Uterus (tissue), 4 donors: ENCODE results near the gene JAZF1. TPM values are rescaled to one million over a fixed set of nuclear protein-coding genes. Genes with fewer than 3 reads are reported as not detected.

Source experiments
- DNase-seq, 2 donors: peaks; one replicate each; pipeline ENCODE4 v3.0.0-alpha.2; 2019 to 2020
- H3K27ac ChIP-seq, 2 donors: fragments of 200-600 bp; sonication (generic); 1 replicate in 1 of 2; 2 replicates in 1 of 2; pipeline ENCODE4 v1.5.1; 2016 to 2018
- H3K27me3 ChIP-seq, 2 donors: fragments of 200-600 bp; sonication (generic); one replicate each; pipeline ENCODE4 v1.5.1; 2018 to 2019; ENCODE audit warnings: control low read depth in 1 of 2
- H3K36me3 ChIP-seq, 2 donors: fragments of 200-600 bp; sonication (generic); one replicate each; pipeline ENCODE4 v1.5.1; 2019; ENCODE audit warnings: control low read depth in 1 of 2
- H3K4me1 ChIP-seq, 2 donors: fragments of 200-600 bp; sonication (generic); one replicate each; pipeline ENCODE4 v1.5.1; 2018 to 2019; ENCODE audit warnings: control low read depth in 1 of 2
- H3K4me3 ChIP-seq, 2 donors: fragments of 200-600 bp; sonication (generic); 1 replicate in 1 of 2; 2 replicates in 1 of 2; pipeline ENCODE4 v1.5.1; 2018 to 2019; ENCODE audit warnings: mild to moderate bottlenecking in 1 of 2
- H3K9me3 ChIP-seq, 2 donors: fragments of 200-600 bp; sonication (generic); one replicate each; pipeline ENCODE4 v1.5.1; 2019; ENCODE audit warnings: control low read depth in 1 of 2
- POLR2A ChIP-seq, 2 donors: fragments of 450-650 bp; IDR thresholded peaks; one replicate each; pipeline ENCODE4 v1.6.1; 2016; ENCODE audit warnings: antibody characterized with exemption in 2 of 2, mild to moderate bottlenecking in 1 of 2, moderate library complexity in 1 of 2
- intact Hi-C: fragments of 100-400 bp; cut with DNase I; formaldehyde crosslinking; loops from one replicate; pipeline ENCODE4 v1.15.1; 2023; ENCODE audit warnings: low total_unique reads
- total RNA-seq, 4 donors: library from RNA; depleted of rRNA in 3 of 4; stranded (reverse); fragments of >200 nt in 3 of 4; gene quantifications; one replicate each; pipeline versions ENCODE4 v1.1.0 to v1.2.4, GENCODE V29; 2014 to 2023
- TF ChIP-seq, protein P1 (sequence below), 4 experiments: fragments of 200-600 bp in 2 of 4; fragments of 450-650 bp in 2 of 4; sonication (generic) in 2 of 4; IDR thresholded peaks; one replicate each; pipeline ENCODE4 v1.5.1; 2016 to 2019; ENCODE audit warnings: antibody characterized with exemption in 4 of 4, mild to moderate bottlenecking in 2 of 4, moderate library complexity in 1 of 4
- donor health status: DM: yes; HTN: yes; CAD: no.

The JAZF1 gene
- total RNA-seq, 4 donors from 2014 or later, result 27.6 to 58.5 (median 34.4) TPM

DNA sequence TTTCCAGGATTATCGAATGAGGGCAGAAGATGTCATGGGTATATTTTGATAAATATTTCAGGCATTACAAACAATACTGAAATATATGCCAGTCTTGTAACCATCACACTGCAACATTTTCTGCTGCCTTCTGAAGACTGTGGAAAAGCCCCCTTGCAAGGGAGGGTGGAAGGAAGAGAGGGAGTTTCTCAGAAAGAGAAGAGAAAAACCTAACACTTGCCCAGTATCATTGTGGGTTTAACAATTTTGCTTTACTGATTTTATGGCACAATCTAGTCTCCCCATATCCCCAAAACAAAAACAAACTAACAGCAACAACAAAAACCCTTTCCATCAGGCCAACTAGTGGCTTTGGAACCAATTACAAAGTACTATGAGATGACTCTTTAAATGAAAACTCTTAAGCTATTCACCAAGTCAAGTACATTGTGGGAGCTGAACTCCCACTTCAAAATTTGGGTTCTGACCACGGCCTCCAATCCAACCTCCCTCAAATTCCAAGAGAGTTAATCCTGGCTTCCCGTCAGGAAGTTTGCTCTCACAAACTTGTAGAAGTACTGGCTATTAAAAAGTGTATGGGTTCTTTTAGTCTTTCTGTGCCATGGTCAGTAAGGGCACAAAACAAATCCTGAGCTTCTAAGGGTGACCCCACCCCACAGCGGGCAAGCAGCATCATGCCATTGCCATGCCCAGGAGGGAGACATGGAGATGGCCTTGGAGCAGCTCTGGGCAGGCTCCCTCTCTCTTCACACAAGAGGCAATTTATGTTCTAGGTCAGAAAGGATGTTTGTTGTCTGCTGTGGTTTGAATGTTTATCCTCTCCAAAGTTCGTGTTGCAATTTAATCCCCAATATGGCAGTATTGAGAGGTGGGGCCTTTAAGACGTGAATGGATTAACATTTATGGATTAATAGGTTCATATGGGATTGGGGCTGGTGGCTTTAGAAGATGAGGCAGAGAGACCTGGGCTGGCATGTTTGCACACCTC, 96.3 kb downstream of the JAZF1 start:
- H3K36me3 ChIP-seq, result no peaks in the 10 kb centered on the region
- intact Hi-C loops, result no loop called here
- H3K4me3 ChIP-seq, result no peak overlapping the region
- DNase-seq, result no peak
- no peaks in the 10 kb centered on the region for H3K9me3 ChIP-seq
- no peaks in the 10 kb centered on the region for H3K27me3 ChIP-seq
- peaks cover 0 to 5% of the 10 kb centered on the region in 2 donors for H3K4me1 ChIP-seq
- peak overlapping the region; percentile 17 to 48 for H3K27ac ChIP-seq
- TF ChIP-seq, protein P1, sequence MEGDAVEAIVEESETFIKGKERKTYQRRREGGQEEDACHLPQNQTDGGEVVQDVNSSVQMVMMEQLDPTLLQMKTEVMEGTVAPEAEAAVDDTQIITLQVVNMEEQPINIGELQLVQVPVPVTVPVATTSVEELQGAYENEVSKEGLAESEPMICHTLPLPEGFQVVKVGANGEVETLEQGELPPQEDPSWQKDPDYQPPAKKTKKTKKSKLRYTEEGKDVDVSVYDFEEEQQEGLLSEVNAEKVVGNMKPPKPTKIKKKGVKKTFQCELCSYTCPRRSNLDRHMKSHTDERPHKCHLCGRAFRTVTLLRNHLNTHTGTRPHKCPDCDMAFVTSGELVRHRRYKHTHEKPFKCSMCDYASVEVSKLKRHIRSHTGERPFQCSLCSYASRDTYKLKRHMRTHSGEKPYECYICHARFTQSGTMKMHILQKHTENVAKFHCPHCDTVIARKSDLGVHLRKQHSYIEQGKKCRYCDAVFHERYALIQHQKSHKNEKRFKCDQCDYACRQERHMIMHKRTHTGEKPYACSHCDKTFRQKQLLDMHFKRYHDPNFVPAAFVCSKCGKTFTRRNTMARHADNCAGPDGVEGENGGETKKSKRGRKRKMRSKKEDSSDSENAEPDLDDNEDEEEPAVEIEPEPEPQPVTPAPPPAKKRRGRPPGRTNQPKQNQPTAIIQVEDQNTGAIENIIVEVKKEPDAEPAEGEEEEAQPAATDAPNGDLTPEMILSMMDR (IDR thresholded peaks at IDR 0.05), result no peak
- TF ChIP-seq POLR2A (IDR thresholded peaks at IDR 0.05), result no peak

DNA sequence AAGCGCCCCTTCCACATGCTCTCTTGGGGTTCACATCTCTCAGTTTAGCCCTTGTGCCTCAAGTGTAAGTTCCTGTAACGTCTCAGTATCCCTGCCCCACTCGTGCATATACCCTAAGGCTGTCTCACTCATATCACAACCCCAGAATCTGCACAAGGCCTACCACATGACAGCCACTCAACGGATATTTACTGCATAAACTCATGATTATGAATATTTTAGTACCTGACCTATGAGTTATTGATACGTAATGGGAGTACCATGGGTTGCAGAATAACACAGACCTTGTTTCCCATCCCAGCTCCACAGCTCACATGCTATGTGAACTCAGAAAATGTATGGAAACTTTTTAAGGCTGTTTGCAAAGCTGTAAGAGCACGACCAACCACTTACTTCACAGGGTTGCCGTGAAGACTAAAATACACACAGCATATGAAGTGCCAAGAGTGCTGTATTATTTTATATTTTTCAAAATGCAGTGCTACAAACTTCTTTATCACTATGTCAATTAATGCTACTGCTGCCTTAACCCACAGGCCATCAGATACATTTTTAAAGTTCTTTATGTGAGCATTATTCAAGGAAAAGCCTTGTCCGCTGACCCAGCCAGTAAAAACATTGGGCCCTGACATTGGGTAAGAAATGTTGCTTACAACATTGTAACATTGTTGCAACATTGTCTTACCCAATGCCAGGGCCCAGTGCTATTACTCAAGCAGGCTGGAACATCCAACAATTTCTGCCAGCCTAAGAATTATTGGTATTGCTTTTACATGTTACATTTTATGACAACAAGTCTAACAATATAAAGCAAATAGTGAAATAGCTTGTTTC, 97.2 kb downstream of the JAZF1 start:
- DNase-seq, result no peak
- Histone ChIP-seq H3K4me1 (peaks cover 0 to 5% of the 10 kb centered on the region in 2 donors), H3K27ac (peak overlapping the region; percentile 17 to 48), H3K27me3 (no peaks in the 10 kb centered on the region), H3K9me3 (no peaks in the 10 kb centered on the region), H3K4me3 (no peak overlapping the region), H3K36me3 (no peaks in the 10 kb centered on the region)
- intact Hi-C loops, result no loop called here
- TF ChIP-seq POLR2A (IDR thresholded peaks at IDR 0.05), result no peak
- TF ChIP-seq, protein P1 (IDR thresholded peaks at IDR 0.05), result no peak

DNA sequence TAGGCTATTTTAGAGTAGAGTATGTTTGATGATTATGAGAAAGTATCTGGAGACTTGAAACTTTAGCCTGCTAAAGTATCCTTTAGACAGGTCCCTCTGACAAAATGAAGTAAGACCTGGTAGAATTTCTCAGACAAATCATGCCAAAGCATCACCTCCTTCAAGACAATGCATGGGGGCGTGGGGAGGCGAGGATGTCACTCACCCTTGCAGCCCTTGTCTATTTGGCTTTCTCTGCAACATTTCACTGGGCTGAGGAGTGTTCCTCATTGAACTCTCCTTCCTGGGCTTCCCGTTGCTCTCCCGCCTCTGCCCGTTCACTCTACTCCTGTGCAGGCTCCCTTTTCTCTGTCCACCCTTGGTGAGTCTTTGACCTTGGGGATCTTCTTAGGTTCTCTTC, 98.5 kb downstream of the JAZF1 start:
- Histone ChIP-seq H3K36me3 (no peaks in the 10 kb centered on the region), H3K27me3 (no peaks in the 10 kb centered on the region), H3K4me3 (no peak overlapping the region), H3K27ac (no peak overlapping the region), H3K9me3 (no peaks in the 10 kb centered on the region), H3K4me1 (peaks cover 0 to 5% of the 10 kb centered on the region in 2 donors)
- no peak for DNase-seq
- TF ChIP-seq POLR2A (IDR thresholded peaks at IDR 0.05), result no peak
- TF ChIP-seq, protein P1 (IDR thresholded peaks at IDR 0.05), result no peak
- intact Hi-C loops, result no loop called here

DNA sequence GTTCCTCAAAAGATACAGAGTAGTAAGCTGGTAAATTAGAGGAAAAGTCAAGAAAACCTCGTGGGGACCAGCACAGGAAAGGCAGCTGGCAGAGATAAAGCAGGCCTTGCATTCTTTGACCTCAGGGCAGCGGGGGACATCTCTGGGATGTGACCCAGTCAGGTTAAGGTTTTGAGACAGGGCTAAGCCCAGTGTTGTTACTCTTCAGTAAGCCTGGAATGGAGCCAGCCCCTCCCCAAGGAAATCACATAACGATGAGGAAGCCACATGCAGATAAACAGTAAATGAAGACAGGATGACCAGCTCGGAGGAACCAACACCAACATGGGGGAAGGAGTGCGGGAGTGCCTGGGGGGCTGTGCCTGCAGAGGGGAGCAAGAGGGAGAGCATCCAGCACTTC, 99.6 kb downstream of the JAZF1 start:
- Histone ChIP-seq H3K27me3 (no peaks in the 10 kb centered on the region), H3K4me3 (no peak overlapping the region), H3K27ac (peak overlapping the region in 1 of 2 donors; percentile 40), H3K9me3 (no peaks in the 10 kb centered on the region), H3K4me1 (peaks cover 0 to 5% of the 10 kb centered on the region in 2 donors), H3K36me3 (no peaks in the 10 kb centered on the region)
- intact Hi-C loops, result no loop called here
- DNase-seq, result peak in 1 of 2 donors; percentile 57
- no peak for TF ChIP-seq POLR2A (IDR thresholded peaks at IDR 0.05)
- TF ChIP-seq, protein P1 (IDR thresholded peaks at IDR 0.05), result no peak
